SJSA1 (cell line): Measurements from ENCODE around the gene MATN1. TPM values are rescaled to one million over a fixed set of nuclear protein-coding genes. Genes with fewer than 3 reads are reported as not detected.
"Not testable (repeated sequence)": the region's sequence is repeated elsewhere in the genome, so short reads cannot be mapped to it uniquely, and the experiment has no call there.

Experiments used
- DNase-seq, 2 experiments: peaks; one replicate each; pipeline ENCODE4 v3.0.0-alpha.2; 2015 to 2020; ENCODE audit warnings: low spot score in 2 of 2, low read depth in 1 of 2
- H3K27ac ChIP-seq: fragments of 250-450 bp; sonication (Bioruptor Pico); 2 replicates; pipeline ENCODE4 v1.5.1; 2020; ENCODE audit warnings: mild to moderate bottlenecking, moderate library complexity
- H3K27me3 ChIP-seq: fragments of 250-450 bp; sonication (Bioruptor Pico); replicated peaks from 2 replicates; pipeline ENCODE4 v1.5.1; 2020; ENCODE audit warnings: mild to moderate bottlenecking, moderate library complexity
- H3K36me3 ChIP-seq: fragments of 250-450 bp; sonication (Bioruptor Pico); 2 replicates; pipeline ENCODE4 v1.5.1; 2020; ENCODE audit warnings: mild to moderate bottlenecking
- H3K4me1 ChIP-seq: fragments of 250-450 bp; sonication (Bioruptor Pico); replicated peaks from 2 replicates; pipeline ENCODE4 v1.6.1; 2021; ENCODE audit warnings: mild to moderate bottlenecking
- H3K4me3 ChIP-seq: fragments of 250-450 bp; sonication (Bioruptor Pico); 2 replicates; pipeline ENCODE4 v1.5.1; 2020; ENCODE audit warnings: mild to moderate bottlenecking
- H3K9me3 ChIP-seq: fragments of 250-450 bp; sonication (Bioruptor Pico); replicated peaks from 2 replicates; pipeline ENCODE4 v1.5.1; 2020; ENCODE audit warnings: mild to moderate bottlenecking
- total RNA-seq: library from RNA; depleted of rRNA; stranded (reverse); fragments of >200 nt; shearing (Covaris generic); gene quantifications from 2 replicates; pipeline ENCODE4 v1.2.3, GENCODE V29; 2014; rRNA removed

The MATN1 gene, protein sequence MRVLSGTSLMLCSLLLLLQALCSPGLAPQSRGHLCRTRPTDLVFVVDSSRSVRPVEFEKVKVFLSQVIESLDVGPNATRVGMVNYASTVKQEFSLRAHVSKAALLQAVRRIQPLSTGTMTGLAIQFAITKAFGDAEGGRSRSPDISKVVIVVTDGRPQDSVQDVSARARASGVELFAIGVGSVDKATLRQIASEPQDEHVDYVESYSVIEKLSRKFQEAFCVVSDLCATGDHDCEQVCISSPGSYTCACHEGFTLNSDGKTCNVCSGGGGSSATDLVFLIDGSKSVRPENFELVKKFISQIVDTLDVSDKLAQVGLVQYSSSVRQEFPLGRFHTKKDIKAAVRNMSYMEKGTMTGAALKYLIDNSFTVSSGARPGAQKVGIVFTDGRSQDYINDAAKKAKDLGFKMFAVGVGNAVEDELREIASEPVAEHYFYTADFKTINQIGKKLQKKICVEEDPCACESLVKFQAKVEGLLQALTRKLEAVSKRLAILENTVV
- 0.26 TPM in 1 of 2 replicates, not detected in the other for total RNA-seq

DNA sequence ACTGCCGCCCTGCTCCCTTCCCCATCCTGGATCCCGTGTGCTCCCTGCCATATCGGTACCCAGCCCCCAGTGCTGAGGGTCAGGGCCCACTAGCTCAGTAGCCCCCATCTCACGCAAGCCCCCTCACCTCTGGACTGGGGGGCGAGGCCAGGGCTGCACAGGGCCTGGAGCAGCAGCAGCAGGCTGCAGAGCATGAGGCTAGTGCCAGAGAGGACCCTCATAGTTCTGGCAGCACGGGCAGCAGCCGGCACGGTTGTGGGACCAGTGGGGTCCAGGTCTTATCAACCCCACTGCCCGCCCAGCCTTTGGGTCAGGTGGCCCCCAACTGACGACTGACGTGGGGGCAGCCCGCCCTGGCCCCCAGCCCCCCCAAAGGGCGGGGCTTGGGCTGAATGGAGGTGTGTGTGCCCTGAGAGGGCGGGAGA lies at the start of gene MATN1:
Gene MATN1, minus strand, starts transcription at position 255 of the 425 bp plus-strand sequence. Its CDS starts 34 bp downstream, at position 221.
- H3K27ac ChIP-seq, result no peak within 1 kb of the TSS
- no peak for DNase-seq
- H3K27me3 ChIP-seq, result no peaks in the 10 kb centered on the region
- no peak within 1 kb of the TSS for H3K4me3 ChIP-seq
- peaks cover 21% of the 10 kb centered on the region for H3K4me1 ChIP-seq
- H3K36me3 ChIP-seq, result 0 out of 2 replicates have a peak, but pooled peaks cover 3% of the 10 kb centered on the region
- peaks cover 5% of the 10 kb centered on the region; the same call in 1 of the 2 replicates for H3K9me3 ChIP-seq

DNA sequence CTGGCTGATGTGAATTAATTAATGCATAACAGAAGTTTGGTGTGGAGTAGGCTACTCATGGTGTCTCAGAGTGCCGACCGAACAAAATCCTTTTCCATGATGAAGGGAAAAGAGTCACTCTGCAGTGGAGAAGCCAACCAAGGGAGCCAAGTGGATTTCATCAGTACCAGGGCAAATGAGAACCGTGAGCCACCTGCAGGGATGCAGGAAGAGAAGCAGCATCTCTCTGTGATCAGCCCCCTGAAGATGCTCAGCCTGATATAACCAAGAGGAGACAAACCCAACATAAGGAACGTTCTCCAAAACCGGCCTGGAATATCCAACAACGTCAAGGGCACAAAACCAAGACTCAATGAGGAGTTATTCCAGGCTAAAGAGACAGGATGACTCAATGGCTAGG lies 47.6 kb upstream of the MATN1 start:
- no peaks in the 10 kb centered on the region for H3K9me3 ChIP-seq
- no peak for DNase-seq
- no peak overlapping the region for H3K27ac ChIP-seq
- H3K4me3 ChIP-seq, result no peak overlapping the region
- no peaks in the 10 kb centered on the region for H3K27me3 ChIP-seq
- H3K36me3 ChIP-seq, result no peaks in the 10 kb centered on the region
- H3K4me1 ChIP-seq, result no peaks in the 10 kb centered on the region

DNA sequence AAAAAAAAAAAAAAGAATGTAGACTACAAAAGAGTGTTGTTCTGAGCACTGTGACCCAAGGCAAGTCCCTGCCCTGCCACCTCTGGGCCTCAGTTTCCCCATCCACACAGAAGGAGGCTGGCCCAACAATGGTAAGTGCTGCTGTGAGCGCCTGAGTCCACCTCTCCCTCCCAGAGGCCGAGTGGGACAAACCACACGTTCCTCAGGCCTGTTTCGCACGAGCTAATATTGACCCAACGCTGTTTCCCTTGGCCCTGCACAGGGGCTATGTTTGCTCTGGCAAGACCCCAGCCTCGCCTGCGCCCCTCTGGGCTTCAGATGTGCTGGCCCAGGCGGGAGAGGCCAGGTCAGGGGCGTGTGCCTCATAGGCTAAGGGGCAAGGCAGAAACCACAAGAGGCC lies 46.8 kb upstream of the MATN1 start:
- H3K9me3 ChIP-seq, result no peaks in the 10 kb centered on the region
- no peak for DNase-seq
- no peaks in the 10 kb centered on the region for H3K27me3 ChIP-seq
- H3K36me3 ChIP-seq, result no peaks in the 10 kb centered on the region
- H3K27ac ChIP-seq, result no peak overlapping the region
- no peak overlapping the region for H3K4me3 ChIP-seq
- H3K4me1 ChIP-seq, result no peaks in the 10 kb centered on the region

DNA sequence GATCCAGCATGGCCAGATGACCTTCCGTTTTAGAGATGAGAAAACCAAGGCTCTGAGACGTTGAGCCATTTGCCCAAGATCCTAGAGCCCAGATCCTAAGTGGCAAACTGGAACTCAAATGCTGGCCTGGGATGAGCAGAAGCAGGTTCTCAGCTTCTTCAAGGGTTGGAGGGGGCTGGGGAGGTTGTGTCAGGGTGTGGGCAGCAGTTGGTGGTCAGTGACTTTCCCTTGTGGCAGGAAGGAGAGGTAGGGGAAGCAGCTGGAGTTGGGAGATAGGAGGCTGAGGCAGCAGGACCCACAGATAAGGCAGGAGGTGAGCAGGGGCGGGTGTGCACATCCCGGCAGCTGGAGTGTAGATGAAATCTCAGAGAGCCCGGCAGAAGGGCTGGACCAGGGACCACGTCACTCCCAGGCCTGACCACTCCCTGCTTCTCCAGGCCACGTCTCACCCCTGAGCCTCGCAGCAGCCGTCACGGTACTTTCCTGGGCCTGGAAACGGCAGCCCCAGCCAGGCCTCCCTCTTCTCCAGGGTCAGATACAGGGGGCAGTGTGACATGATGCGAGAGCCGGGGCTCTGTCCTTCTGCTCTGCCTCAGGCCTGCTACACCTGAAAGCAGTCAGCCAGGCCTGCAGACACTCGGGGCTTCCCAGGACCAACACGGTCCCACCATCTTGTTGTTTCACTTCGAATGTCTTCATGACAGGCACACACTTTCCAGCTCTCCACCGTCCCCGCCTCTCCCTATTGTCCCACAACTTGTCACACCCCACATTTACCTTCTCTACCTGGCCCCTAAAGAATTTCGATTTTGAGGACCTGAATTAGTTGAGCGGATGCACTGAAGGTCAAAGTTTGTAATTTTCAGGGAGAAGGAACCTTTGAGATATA lies 45.7 kb upstream of the MATN1 start:
- Histone ChIP-seq H3K9me3 (no peaks in the 10 kb centered on the region), H3K36me3 (no peaks in the 10 kb centered on the region), H3K27ac (no peak overlapping the region), H3K4me1 (no peaks in the 10 kb centered on the region; the same call in 1 of the 2 replicates), H3K27me3 (no peaks in the 10 kb centered on the region), H3K4me3 (no peak overlapping the region)
- DNase-seq, result no peak

DNA sequence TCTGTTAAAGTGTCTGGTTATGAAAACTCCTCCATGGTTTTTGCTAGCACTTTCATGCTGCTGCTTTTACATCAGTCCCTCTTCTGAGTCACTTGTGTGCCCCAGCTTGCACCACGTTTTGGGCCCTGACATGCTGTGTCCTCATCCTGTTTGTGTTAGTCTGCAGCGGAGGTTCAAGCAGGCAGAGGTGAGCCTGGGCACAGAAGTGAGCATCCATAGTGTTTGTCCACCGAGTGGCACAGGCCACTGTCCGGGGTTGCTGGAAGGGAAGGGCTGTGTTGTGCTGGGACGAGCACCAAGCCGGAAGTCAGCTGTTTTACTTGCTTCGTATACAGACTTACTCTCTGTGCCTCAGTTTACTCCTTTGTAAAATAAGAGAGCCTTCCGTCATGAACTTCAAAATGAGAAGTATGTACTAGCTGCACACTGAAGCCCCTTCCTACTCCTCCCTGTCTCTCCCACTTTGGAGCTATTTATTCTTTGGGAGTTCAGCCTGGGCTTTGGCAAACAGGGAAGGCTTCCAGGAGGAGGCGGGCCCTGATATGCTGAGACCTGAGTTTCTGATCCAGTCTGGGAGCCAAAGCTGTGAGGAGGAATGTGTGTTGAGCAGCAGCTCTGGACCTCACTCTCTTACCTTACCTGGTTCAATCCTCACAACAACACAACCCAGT lies 44.9 kb upstream of the MATN1 start:
- peaks cover 7% of the 10 kb centered on the region for H3K4me1 ChIP-seq

DNA sequence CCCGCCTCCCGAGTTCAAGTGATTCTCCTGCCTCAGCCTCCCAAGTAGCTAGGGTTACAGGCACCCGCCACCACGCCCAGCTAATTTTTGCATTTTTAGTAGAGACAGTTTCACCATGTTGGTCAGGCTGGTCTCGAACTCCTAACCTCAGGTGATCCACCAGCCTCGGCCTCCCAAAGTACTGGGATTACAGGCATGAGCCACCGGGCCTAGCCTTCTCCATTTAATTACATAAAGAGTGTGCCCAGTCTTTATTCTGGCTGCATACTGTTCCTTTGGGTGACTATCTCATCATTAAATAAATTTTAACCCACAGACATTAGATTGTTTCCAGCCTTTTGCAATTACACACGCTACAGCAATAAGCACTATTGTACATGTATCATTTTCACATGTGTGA lies 43.6 kb upstream of the MATN1 start:
- H3K36me3 ChIP-seq, H3K27me3 ChIP-seq, H3K4me3 ChIP-seq, DNase-seq, H3K9me3 ChIP-seq, H3K4me1 ChIP-seq, H3K27ac ChIP-seq: not testable (repeated sequence)

More for the DNA sequence above, 44.9 kb upstream of the MATN1 start:
- DNase-seq, result no peak
- no peaks in the 10 kb centered on the region for H3K27me3 ChIP-seq
- H3K27ac ChIP-seq, result no peak overlapping the region
- H3K36me3 ChIP-seq, result no peaks in the 10 kb centered on the region
- no peaks in the 10 kb centered on the region for H3K9me3 ChIP-seq
- no peak overlapping the region for H3K4me3 ChIP-seq

DNA sequence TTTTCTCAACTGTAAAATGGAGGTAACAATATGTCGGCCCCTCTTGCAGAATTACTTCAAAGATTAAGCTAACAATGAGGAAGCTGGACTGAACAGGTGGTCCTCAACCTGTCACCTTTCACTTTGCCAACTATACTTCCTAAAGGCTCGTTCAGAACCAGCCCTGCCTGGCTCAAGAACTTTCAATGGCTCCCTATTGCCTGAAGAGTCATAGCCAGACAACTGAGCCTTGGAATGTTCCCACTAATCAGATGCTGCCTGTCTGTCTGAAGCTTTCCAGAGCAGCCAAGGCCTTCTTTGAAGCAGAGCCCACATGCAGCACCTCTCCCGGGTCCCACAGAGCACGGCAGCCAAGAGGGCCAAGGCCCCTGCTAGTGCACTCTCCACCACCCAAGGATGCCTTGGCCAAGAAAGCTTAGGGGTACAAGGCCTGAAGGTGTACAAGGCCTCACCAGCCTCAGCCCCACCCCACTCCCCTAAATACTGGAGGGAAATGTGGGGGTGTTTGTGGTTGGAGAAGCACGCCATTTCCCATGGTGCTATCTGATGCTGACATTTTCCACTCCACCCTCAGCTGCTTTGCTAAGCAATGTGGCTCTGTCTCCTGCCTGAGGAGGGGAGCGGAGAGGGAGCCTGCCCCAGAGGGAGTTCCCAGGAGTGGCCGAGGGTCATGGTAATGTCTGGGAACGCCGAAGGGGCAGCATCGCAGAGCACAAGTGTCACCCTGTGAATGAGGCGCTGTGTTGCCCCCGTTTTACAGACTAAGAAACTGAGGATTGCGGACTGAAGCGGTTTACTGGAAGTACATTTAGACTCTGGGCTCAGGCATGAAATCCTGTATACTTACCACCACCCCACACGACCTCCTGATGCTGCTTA lies 42.4 kb upstream of the MATN1 start:
- Histone ChIP-seq H3K27ac (no peak overlapping the region), H3K9me3 (no peaks in the 10 kb centered on the region), H3K4me1 (peaks cover 8% of the 10 kb centered on the region), H3K27me3 (no peaks in the 10 kb centered on the region), H3K4me3 (no peak overlapping the region), H3K36me3 (no peaks in the 10 kb centered on the region)
- DNase-seq, result no peak

DNA sequence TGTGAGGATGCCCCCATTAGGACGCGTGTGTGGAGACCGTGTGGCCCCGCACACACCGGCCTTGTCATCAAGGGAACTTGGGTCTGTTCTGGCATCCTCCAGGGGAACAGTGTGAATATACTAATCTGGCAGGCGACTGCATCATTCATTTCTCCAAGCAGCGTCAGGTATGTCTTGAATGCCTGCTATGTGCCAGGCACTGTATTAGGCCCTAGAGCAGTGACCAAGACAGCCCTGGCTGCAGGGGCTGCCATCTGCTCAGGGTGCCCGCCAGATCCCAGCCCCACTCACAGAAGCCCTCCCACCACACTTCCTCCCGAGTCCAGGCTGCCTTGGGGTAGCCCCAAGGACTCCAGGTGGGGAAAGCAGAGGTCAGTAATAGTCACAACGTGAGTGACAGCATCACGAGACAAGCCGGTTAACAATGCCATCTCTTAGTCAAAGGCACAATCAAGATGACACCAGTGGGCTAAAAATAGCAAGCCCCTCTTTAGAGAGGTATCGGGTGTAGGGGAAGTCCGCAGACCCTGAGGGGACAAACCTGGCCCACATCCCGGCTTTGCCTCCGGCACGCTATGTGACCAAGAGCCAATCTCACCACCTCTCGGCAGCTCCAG lies 41.7 kb upstream of the MATN1 start:
- Histone ChIP-seq H3K27ac (no peak overlapping the region), H3K9me3 (no peaks in the 10 kb centered on the region), H3K36me3 (no peaks in the 10 kb centered on the region)

DNA sequence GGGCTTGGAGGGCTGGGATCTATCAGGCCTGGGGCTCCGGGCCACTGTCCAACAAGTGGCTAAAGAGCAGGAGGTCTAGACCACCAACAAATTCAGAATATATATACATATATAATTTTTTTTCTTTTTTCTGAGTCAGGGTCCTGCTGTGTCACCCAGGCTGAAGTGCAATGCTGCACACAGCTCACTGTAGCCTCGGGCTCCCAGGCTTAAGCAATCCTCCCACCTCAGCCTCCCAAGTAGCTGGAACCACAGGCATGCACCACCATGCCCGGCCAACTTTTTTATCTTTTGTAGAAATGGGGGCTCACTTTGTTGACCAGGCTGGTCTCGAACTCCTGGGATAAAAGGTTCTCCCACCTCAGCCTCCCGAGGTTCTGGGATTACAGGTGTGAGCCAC lies 41.0 kb upstream of the MATN1 start:
- Histone ChIP-seq H3K27ac (no peak overlapping the region), H3K9me3 (no peaks in the 10 kb centered on the region), H3K4me1 (peaks cover 8% of the 10 kb centered on the region), H3K27me3 (no peaks in the 10 kb centered on the region), H3K36me3 (no peaks in the 10 kb centered on the region), H3K4me3 (no peak overlapping the region)
- DNase-seq, result no peak

More for the DNA sequence above, 41.7 kb upstream of the MATN1 start:
- Histone ChIP-seq H3K4me3 (no peak overlapping the region), H3K4me1 (peaks cover 8% of the 10 kb centered on the region), H3K27me3 (no peaks in the 10 kb centered on the region)
- no peak for DNase-seq

DNA sequence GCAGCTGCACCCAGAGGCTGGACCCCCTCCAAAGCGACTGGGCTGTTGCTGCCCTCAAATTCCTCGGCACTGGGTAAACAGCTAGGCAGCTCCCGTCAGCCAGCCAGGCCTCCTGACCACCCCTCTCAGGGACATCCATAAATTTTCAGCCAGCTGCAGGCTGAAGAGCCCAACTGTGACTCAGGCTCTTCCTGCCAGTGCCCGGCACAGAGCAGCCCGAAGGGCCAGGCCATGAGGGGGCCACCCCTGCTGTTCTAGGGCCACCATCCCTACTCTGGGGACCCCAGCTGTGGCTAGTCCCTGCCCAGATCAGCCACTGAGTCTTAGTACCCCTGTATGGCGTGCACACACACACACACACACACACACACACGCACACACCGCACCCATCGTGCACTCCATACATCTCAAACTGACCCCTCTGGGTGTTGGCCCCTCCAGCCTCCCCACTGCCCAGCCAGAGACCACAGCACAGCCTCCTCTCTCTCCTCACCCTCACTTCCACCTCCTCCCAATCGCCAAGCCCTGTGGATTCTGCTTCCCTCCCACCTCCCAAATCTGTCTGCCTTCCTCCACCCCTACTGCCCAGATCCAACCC lies 40.4 kb upstream of the MATN1 start:
- DNase-seq, result peak in 1 of 2 experiments; percentile 14

DNA sequence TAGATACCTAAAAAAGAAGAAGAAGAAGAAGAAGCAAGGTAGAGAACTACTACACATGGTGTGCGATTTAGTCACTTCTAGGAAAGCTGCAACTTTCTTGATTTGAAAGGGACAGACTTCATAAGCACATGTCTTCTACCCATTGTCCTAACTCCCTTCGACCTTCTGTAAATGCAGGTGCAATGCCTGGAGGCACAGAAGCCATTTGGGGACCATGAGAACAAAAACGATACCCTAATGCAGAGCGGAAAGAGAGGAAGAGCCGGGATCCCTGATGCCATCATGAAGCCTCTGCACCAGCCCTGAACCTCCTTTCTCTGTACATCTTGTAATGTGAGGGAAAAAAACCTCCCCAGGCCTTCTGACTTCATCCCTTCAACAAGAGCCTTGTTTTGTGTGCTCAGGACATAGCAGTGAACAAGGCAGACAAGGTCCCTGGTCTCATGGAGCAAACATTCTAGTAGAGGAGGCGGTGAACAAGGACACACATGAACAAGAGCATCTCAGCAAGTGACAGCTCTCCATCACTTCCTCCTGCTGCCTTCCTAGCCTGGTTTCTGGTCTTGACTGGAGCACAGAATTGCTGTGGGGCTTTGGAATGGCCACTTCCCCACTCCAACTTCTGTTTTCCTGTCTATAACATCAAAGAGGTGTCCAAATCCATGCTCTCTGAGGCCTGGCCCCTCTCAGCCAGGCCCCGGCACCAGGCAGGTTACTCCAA lies 39.7 kb upstream of the MATN1 start:
- Histone ChIP-seq H3K27me3 (no peaks in the 10 kb centered on the region), H3K4me3 (no peak overlapping the region), H3K9me3 (no peaks in the 10 kb centered on the region), H3K36me3 (no peaks in the 10 kb centered on the region), H3K27ac (no peak overlapping the region), H3K4me1 (peaks cover 8% of the 10 kb centered on the region)
- DNase-seq, result no peak

More for the DNA sequence above, 40.4 kb upstream of the MATN1 start:
- Histone ChIP-seq H3K9me3 (no peaks in the 10 kb centered on the region), H3K4me3 (no peak overlapping the region), H3K27me3 (no peaks in the 10 kb centered on the region), H3K36me3 (no peaks in the 10 kb centered on the region), H3K27ac (no peak overlapping the region), H3K4me1 (peaks cover 8% of the 10 kb centered on the region)
